Stimulated activated CD8-positive, alpha-beta memory T cell treated with anti-CD3 and anti-CD28 coated beads, Interleukin-4, amount 100 ng/mL, for 1 hour (primary cell): ENCODE results near the gene RBM7.
A peak's percentile ranks its signal among the peaks of the same experiment; 100 is the strongest.

Experiments
- DNase-seq, 2 donors: peaks; one replicate each; pipeline ENCODE4 v3.0.0-alpha.2; 2020; ENCODE audit warnings: low read depth in 2 of 2, low spot score in 1 of 2

Gene RBM7

DNA sequence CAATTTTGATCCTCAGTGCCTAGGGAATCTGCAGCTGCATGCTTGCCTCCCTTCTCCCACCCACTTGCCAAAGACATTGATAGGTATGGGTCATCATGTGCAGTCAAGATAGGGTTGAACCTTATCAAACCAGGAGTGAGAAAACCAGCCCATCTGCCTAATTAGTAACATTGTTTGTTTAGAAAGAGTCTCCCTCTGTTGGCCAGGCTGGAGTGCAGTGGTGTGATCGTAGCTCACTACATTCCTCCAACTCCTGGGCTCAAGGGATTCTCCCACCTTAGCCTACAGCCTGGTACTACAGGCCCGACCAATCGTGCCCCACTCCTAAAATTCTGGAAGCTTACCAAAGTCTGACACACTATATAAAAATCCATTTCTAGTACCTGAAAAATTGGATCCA, 4.7 kb upstream of the RBM7 start:
- DNase-seq: no peak

GRCh38 chr11:114396916-114397315, 3.5 kb upstream of the RBM7 start:
- no peak for DNase-seq

DNA sequence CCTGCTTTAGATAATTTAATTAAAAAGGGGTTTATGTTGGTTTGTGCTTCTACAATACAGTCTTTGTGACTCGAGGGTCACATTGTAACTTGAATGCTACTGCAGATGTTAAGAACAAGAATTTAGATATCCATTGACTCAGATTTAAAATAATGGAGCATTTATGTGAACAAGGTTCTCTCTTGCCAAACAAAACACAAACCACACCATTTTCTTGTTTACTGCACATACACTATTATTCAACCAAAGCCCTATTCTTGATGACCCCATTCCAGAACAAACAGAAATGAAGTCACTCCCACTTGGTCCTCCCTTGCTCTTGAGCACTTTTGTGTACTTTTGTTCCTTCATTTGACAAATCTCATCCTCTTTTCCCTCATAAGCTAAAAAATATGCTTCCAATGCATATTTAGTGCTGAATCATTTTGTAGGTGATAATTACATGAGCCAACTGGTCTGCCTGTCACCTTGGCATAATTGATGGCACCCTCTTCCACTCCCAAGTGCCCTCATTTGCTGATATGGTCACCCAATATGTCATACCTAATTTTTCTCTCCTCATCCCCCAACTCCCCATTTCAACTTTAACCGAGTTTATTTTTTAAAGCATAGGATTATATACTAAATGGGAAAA, 3.0 kb upstream of the RBM7 start:
- no peak for DNase-seq

DNA sequence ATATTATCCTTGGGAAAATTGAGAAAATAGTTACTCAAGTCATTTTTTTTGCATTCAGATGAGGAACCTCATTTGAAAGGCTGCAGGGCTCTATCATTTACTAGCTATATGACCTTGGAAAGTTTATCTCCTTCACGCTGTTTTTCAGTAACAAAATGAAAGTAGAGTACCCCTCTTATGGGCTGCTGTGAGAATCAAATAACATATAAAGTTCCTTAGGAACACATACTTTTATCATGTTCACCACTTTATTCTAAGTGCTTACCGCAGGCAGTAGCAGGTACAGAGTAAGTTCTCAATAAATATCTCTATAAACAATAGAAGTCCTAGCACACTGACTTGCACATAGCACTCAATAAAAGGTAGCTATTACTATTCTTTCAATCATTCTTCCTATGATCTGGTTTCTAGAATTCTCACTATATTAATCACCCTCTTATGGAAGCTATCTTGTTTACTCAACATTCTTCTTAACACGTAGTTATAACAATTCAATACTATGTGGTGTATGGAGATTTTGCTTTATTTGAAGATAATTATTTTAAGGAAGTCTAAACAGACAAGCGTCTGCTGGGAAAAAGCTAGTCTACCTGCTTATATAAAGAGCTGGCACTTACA, 2.1 kb upstream of the RBM7 start:
- no peak for DNase-seq

DNA sequence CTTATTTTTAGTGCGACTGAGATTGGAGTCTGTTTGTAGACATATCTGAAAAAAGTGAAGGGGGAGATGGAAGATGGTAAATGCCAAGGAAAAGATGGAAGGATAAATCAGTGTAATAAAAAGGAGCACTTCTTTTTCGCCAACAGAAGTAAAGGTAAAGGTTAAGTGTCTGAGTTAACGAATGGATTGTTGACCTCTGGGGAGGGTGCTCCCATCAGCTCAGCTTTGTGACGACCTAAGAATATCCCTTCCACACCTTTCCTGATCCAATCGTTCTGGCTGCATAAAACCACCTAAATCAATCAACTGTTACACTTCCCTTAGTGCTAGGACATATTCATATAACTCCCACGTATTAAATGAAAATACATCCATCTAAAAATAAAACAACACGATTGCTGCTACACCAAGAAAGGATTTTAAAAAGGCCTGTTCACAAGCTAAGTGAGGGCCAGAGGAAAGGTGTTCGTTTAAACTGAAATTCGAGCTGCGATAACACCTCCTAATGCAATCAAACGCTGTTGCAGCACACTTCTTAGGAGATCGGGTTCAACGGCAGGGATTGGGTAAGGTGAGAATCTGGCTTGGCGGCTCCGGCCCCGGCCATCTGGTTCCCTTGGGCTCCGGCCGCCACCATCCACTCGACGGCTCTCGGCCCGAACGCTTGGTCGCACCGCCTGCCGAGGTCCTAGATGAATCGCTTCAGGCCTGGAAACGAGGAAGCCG, 813 bp upstream of the RBM7 start:
- DNase-seq: no peak

- no peak for DNase-seq
Measured at GRCh38 chr11:114400915-114401223, 403 bp downstream of the RBM7 start.

DNA sequence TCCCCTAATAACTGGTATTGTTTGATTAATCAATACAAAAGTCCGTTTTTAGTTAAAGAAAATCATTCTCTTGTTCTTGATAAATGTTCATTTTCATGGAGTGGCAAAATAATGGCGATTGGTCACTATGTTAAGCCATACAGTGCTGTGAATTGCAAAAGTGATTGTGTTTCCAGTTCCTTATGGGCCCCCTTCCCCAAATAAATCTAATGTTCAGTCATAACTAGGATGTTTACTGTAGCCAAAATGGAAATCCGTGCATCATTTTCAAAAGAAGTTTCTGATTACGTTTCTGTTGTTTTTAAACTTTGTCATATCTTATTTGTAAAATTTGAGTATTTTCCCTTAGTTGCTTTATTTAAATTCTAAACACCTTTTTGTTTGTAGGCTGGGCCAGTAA, 845 bp downstream of the RBM7 start:
- no peak for DNase-seq

GRCh38 chr11:114412946-114413345, 12.5 kb downstream of the RBM7 start:
- no peak for DNase-seq

GRCh38 chr11:114413958-114414357, 13.5 kb downstream of the RBM7 start:
- no peak for DNase-seq

DNA sequence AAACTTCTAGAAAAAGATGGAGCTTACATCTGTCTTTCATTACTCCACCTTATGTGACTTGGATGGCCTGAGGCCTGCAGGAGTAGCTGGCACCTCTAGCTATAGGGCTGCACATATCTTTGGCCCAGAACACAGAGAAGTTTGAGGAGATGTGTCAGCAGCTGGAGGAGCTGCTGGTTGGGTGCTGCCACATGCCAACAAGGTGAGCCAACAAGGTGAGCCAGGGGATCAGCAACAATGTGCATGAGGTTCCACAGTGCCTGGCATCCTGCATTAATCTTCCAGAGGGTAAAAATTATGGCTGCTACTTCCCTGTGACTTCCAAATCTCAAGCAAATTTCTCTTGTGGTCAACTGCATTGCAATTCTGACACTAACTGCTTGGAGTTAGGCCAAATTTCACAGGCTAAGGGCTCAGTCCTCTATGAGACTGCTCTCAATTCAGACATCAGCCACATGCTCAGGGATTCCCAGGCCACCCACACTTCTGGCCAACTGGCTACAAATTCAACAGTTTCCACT, 16.0 kb downstream of the RBM7 start:
- no peak for DNase-seq

DNA sequence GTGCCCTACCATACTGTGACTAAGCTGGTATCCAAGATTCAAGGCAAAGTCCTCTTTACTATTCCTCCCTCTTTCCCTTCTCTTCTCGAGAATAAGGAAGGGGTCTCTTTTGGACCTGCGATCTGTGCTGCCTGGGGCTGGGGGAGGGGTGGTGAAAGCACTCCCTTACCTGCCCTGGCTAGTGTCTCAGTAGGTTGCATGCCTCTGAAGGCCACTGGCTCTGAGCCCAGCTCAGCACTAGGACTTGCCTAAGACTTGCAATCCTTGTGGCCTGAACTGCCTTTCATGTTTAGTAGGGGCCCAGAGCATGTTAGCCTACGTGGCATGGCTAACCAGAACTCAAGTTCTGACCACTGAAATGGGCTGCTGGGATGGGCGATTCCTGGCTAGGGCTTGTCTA, 25.8 kb downstream of the RBM7 start:
- DNase-seq: no peak

DNA sequence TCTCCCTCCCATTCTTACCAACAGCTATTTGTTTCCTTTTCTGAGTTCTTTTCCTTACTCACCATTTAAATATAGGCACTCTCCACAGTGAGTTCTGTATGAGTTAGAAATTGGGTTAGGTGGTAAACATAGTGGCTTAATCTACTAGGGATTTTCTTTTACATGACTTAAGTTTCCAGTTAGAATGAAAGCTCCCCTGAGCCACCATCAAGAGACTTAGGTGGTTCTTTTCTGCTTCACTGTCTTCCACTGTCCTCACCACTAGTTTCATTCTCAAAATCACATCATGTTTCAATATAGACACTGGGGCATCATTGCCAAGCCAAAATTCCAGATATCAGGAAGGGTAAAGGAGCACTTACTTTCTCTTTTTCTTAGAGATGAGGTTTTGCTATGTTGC, 29.8 kb downstream of the RBM7 start:
- DNase-seq: no peak

DNA sequence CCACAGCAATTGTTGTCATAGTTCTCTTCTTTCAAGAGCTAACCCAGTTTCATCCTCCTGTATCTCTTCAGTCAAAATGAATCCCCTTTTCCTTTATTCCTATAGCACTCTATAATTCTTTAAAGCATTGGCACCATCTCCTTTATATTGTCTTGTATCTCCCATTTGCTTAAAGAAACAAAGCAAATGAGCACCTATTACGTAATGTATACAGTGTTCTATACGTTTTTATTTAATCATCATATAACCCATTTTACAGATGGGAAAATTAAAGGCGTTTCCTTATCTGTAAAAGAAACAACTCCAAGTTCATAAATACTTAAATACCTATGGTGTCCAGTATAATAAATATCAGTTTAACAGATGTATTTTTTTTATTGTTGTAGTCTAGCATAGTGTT, 32.4 kb downstream of the RBM7 start:
- DNase-seq: no peak

DNA sequence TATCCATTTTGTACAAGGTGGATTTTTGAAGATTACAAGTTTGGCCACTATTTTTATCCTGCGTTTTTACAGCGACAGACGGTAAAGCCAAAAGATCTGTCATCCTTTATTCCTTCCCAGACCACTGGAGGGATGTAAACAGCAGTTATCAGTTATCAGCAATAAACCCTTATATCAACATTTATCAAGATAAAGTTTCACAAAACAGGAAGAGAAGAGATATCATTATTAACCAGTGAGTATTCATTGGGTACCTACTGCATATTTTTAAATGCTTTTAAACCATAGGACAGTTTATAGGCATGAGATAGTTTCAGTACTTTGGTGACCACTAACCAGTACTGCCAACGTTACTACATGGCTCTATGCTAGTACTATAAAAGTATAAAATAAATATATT, 32.9 kb downstream of the RBM7 start:
- DNase-seq: no peak

DNA sequence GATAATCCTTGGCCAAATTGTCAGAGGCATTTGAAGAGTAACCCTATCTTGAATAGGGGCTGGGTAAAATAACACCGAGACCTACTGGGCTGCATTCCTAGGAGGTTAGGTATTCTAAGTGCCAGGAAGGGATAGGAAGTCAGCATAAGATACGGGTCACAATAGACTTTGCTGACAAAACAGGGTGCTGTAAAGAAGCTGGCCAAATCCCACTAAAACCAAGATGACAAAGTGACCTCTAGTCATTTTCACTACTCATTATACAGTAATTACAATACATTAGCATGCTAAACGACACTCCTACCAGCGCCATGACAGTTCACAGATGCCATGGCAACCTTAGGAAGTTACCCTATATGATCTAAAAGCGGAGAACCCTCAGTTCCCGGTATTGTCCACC, 37.8 kb downstream of the RBM7 start:
- DNase-seq: no peak

DNA sequence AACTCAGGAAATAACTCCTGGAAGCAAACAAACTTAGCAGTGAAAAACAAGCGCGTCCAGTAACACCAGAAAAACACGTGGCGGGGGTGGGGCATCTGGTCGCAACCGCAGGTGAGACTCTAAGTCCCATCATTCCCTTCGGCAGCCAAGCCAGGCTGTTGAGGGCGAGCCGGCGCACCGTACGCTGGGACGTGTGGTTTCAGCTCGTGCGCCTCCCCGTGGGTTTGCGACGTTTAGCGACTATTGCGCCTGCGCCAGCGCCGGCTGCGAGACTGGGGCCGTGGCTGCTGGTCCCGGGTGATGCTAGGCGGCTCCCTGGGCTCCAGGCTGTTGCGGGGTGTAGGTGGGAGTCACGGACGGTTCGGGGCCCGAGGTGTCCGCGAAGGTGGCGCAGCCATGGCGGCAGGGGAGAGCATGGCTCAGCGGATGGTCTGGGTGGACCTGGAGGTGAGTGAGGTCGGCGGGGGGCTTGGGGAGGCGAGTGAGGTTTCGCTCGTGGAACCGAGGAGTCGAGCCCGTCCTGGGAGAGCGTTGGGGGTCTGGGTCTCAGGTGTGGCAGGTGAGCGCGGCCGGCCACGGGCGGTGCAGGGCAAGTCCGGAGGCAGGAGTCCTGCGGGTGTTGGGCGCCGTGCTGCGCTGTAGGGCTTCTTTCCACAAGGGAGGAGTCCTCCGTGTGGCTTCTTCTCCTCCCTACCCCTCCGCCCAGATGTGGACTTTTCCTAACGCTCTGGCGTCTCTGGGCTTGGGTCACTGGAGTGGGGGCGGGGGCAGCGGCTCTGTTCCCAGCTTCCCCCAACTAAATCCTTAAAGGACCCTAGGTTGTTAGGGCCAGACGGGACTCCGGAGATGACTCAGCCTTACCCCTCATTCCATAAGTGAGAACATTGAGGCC, 39.0 kb downstream of the RBM7 start, which contains the start of gene REXO2:
Gene REXO2, plus strand, starts transcription at position 239 of the 892 bp plus-strand sequence. Its CDS starts 62 bp downstream, at position 301.
- DNase-seq: peak; percentile 82 to 91

GRCh38 chr11:114440121-114440860, 39.8 kb downstream of the RBM7 start:
- DNase-seq: no peak

GRCh38 chr11:114440971-114441763, 40.7 kb downstream of the RBM7 start:
- DNase-seq: no peak

DNA sequence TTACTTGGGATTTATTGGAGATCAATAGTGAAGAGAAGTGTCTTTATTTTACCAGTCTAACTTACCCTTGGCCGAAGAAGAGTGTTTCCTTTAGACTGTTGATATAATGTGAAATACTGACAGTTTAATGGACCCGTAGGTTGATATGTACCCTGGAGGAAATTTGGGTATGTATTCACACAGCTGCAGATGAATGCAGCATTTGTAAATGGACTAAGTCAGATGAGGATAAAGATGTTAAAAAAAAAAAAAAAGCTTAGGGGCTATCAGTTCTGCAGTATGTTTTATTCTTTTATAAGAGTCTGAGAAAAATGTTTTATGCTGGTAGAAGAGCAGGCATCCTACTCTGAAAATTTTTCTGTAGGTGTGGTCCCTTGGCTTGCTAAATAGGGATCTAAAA, 41.5 kb downstream of the RBM7 start:
- no peak for DNase-seq

DNA sequence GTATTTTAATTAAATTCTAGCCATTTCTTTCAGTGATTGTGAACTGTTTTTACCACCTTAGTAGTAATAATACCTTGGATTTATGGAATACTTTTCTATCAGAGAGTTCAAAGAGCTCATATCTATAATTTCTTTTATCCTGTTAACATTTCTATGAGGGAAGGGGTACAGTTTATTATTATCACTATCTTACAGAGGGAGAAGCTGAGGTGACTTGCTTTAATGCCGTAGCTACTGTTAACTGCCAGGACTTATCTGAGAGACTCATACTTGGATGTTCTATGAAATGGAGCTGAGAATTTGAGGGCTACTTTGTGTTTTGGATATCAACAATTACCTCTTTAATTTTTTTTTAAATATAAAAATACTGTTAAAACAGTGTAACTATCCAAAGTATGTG, 42.1 kb downstream of the RBM7 start:
- no peak for DNase-seq
